Measurements from ENCODE around the gene ANXA2R. TPM values are rescaled to one million over a fixed set of nuclear protein-coding genes. Genes with fewer than 3 reads are reported as not detected.
A peak's percentile ranks its signal among the peaks of the same experiment; 100 is the strongest.

The ANXA2R gene
- total and polyA plus RNA-seq, 2 of the 13 experiments (the other 11 are each of a cell fraction or from before 2014, with no cell fraction given) = 0.95 to 1.3 TPM

GRCh38 chr5:43066799-43067741 is 27.0 kb upstream of the ANXA2R start:
- H3K4me1 ChIP-seq (ENCODE audit: insufficient read depth, low read length) = peaks cover 35% of the 10 kb centered on the region
- POLR2A ChIA-PET = interaction anchor here (0.8 to 4.4 kb wide), 7 partner anchors 13 to 158 kb away, joined by 3 to 49 read pairs (median 4); partner anchors contain the start of gene ZNF131
- H3K4me2 ChIP-seq (ENCODE audit: low read depth, low read length) = peak overlapping the region; percentile 98
- H3K27me3 ChIP-seq (ENCODE audit: control insufficient read depth in 1 of 2, insufficient read depth in 2 of 2, low read length in 2 of 2) = no peaks in the 10 kb centered on the region; a peak in 1 of 5 replicates
- CTCF ChIA-PET (ENCODE audit: low intra/inter-chr PET ratio, low total read pairs) = interaction anchor here (3.1 to 3.8 kb wide), 3 partner anchors 26 to 57 kb away, joined by 16 to 29 read pairs (median 17); partner anchors contain the start of gene ANXA2R
- FAIRE-seq (peak; percentile 88), ATAC-seq (peak; percentile 83), DNase-seq (ENCODE audit: low spot score) (peak; percentile 87)
- no peaks in the 10 kb centered on the region for H3K9me3 ChIP-seq (ENCODE audit: low read length)
- BruUV-seq (replicated peaks) = TSS peak; percentile 49
- H3K27ac ChIP-seq (ENCODE audit: extremely low read length, insufficient read depth, low read length) = peak overlapping the region; percentile 98
- peak overlapping the region; percentile 82 to 92 (median 83) for H3K4me3 ChIP-seq (replicated peaks in 1 of 3; ENCODE audit: insufficient read depth in 1 of 3, low read depth in 2 of 3, low read length in 3 of 3)
- in situ Hi-C loops (cut with HindIII; ENCODE audit: extremely low pct_ligation_motif_present, low pct_unique_long_range_greater_than_20kb) (loop anchor here (5.0 kb wide), 1 partner anchor 60 kb away; no protein-coding TSS in a partner anchor), intact Hi-C loops (cut with micrococcal nuclease; ENCODE audit: unreplicated experiment) (loop anchor here (1.0 to 2.0 kb wide), 2 partner anchors 38 to 59 kb away; no protein-coding TSS in a partner anchor)
- H3K36me3 ChIP-seq (replicated peaks in 1 of 2; ENCODE audit: control insufficient read depth in 1 of 2, insufficient read depth in 2 of 2, low read length in 2 of 2) = peaks cover 1 to 11% of the 10 kb centered on the region in 2 experiments; a peak in 2 of 5 replicates
- H3K9ac ChIP-seq (ENCODE audit: insufficient read depth, low read depth, low read length) = peak overlapping the region; percentile 93
- H4K20me1 ChIP-seq (ENCODE audit: insufficient read depth, low read length) = no peaks in the 10 kb centered on the region
- WGBS (ENCODE audit: low lambda C conversion rate) = 0% methylated on average over 17 of the region's 45 CpGs
- H3K79me2 ChIP-seq (ENCODE audit: insufficient read depth, low read length) = peaks cover 27% of the 10 kb centered on the region
- peak overlapping the region; percentile 38 for H2AFZ ChIP-seq (ENCODE audit: low read length)
- no peak for TF ChIP-seq ZNF18 (CRISPR knock-in tag; IDR thresholded peaks at IDR 0.05; ENCODE audit: insufficient replicate concordance)
- no peak for TF ChIP-seq MYC (CRISPR knock-in tag; IDR thresholded peaks at IDR 0.05; ENCODE audit: borderline replicate concordance)
- TF ChIP-seq ZNF484 (CRISPR knock-in tag; IDR thresholded peaks at IDR 0.05; ENCODE audit: borderline replicate concordance, low read depth) = no peak
- TF ChIP-seq NCOR1 (IDR thresholded peaks at IDR 0.05; ENCODE audit: borderline replicate concordance, low read length) = no peak
- TF ChIP-seq ZC3H13 (CRISPR knock-in tag; IDR thresholded peaks at IDR 0.05) = peak; percentile 10; the same call in 1 of the 2 replicates
- no peak for TF ChIP-seq ZNF263 (CRISPR knock-in tag; IDR thresholded peaks at IDR 0.05)
- TF ChIP-seq ZNF724P (CRISPR knock-in tag; IDR thresholded peaks at IDR 0.05; ENCODE audit: borderline replicate concordance) = no peak
- TF ChIP-seq ATF3 (CRISPR knock-in tag; IDR thresholded peaks at IDR 0.05) = no peak
- no peak for TF ChIP-seq ARID3A (IDR thresholded peaks at IDR 0.05; ENCODE audit: low read depth, low read length)
- peak; percentile 36; the same call in 1 of the 2 replicates for TF ChIP-seq MLX (CRISPR knock-in tag; IDR thresholded peaks at IDR 0.05)
- no peak for TF ChIP-seq LRRFIP1 (CRISPR knock-in tag; conservative IDR thresholded peaks at IDR 0.05)
